ENCODE results near the gene SKOR1.

GRCh38 chr15:67861983-67862382, 36.7 kb downstream of the SKOR1 start:
- TF ChIP-seq CTCF (IDR thresholded peaks at IDR 0.05): no peak
- no peak for TF ChIP-seq POLR2A (IDR thresholded peaks at IDR 0.05)

Measured in thyroid gland (tissue), 4 donors.